GM06990 (cell line): ENCODE measurements around the gene FBXO11.
"Not testable (repeated sequence)": the region's sequence is repeated elsewhere in the genome, so short reads cannot be mapped to it uniquely, and the experiment has no call there.

Source experiments
- DNase-seq: peaks from one replicate; pipeline ENCODE4 v3.0.0-alpha.2; 2011; ENCODE audit not compliant: insufficient read length; ENCODE audit errors: extremely low read depth
- H3K27me3 ChIP-seq: replicated peaks from 2 replicates; pipeline ENCODE4 v1.6.0; 2011; ENCODE audit warnings: low read length; ENCODE audit not compliant: control insufficient read depth, insufficient read depth
- H3K36me3 ChIP-seq: 2 replicates; pipeline ENCODE4 v1.5.1; 2011; ENCODE audit warnings: low read length; ENCODE audit not compliant: control insufficient read depth, insufficient read depth
- H3K4me3 ChIP-seq: replicated peaks from 2 replicates; pipeline ENCODE4 v1.5.1; 2011; ENCODE audit warnings: low read depth, mild to moderate bottlenecking, control low read depth, low read length
- TF ChIP-seq, protein P1 (sequence below): IDR thresholded peaks from 2 replicates; pipeline ENCODE4 v1.5.1; 2011; ENCODE audit warnings: low read length, control low read depth, mild to moderate bottlenecking, inconsistent platforms; ENCODE audit not compliant: insufficient read depth, poor library complexity, severe bottlenecking

The FBXO11 gene

GRCh38 chr2:47864566-47864965, 41.7 kb downstream of the FBXO11 start:
- DNase-seq, result no peak
- Histone ChIP-seq H3K4me3 (no peak overlapping the region), H3K27me3 (no peaks in the 10 kb centered on the region), H3K36me3 (peaks cover 4% of the 10 kb centered on the region)
- TF ChIP-seq, protein P1, sequence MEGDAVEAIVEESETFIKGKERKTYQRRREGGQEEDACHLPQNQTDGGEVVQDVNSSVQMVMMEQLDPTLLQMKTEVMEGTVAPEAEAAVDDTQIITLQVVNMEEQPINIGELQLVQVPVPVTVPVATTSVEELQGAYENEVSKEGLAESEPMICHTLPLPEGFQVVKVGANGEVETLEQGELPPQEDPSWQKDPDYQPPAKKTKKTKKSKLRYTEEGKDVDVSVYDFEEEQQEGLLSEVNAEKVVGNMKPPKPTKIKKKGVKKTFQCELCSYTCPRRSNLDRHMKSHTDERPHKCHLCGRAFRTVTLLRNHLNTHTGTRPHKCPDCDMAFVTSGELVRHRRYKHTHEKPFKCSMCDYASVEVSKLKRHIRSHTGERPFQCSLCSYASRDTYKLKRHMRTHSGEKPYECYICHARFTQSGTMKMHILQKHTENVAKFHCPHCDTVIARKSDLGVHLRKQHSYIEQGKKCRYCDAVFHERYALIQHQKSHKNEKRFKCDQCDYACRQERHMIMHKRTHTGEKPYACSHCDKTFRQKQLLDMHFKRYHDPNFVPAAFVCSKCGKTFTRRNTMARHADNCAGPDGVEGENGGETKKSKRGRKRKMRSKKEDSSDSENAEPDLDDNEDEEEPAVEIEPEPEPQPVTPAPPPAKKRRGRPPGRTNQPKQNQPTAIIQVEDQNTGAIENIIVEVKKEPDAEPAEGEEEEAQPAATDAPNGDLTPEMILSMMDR, result no peak

DNA sequence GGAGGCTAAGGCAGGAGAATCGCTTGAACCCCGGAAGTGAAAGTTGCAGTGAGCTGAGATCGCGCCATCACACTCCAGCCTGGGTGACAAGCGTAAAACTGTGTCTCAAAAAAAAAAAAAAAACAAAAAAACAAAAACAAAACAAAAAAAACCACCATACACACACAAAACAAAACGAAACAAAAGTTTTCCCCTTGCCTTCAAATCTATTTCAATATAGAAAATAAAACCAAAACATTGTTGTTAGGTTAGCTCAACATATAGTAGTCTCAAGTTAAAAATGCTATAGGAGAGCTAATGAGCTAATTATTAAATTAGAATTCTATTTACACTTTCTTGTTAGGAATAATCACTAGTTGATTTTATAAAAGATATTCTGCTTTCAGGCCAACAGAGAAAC, 43.3 kb downstream of the FBXO11 start:
- no peak for DNase-seq
- TF ChIP-seq, protein P1, result no peak
- no peak overlapping the region for H3K4me3 ChIP-seq
- H3K27me3 ChIP-seq, result no peaks in the 10 kb centered on the region
- peaks cover 4% of the 10 kb centered on the region for H3K36me3 ChIP-seq

GRCh38 chr2:47853067-47853777, 53.1 kb downstream of the FBXO11 start:
- not testable (repeated sequence) for H3K4me3 ChIP-seq, DNase-seq, H3K27me3 ChIP-seq, H3K36me3 ChIP-seq

DNA sequence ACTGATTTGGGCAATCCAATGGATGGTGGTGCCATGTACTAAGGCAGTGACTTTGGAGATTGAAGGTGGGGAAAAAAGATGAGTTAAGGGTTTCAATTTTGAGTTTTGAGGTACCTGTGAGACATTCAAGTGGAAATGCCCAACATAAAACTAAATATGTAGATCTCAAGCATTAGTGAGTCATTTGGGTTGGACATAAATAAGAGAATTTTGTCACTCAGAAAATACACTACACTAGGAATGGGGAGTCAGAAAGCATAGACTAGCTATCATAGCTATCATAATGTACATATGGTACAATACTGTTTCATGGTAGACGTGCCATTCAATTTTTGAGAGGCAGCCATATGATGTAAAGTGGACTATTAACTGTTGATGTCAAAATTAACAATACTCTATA, 56.1 kb downstream of the FBXO11 start:
- H3K36me3 ChIP-seq, result no peaks in the 10 kb centered on the region
- H3K27me3 ChIP-seq, result no peaks in the 10 kb centered on the region
- H3K4me3 ChIP-seq, result no peak overlapping the region
- no peak for DNase-seq
- TF ChIP-seq, protein P1, result no peak

DNA sequence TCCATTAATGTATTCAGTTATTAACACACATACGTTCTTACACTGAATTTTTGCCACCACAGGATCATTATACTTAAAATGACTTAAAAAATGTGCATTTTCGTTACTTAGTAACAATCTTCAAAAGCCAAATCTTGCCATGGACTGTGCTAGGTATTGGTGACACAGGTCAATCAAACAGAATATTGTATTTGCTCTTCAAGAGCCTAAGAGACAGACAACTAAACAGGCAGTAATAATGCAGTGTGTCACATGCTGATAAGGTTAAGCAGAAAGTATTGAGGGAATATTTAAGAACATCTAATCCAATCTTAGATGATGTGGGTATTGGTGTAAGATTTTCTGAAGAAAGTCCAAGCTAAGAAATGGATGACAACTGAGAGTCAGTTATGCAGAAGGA, 56.9 kb downstream of the FBXO11 start:
- H3K36me3 ChIP-seq, result no peaks in the 10 kb centered on the region
- no peak for DNase-seq
- H3K27me3 ChIP-seq, result no peaks in the 10 kb centered on the region
- no peak overlapping the region for H3K4me3 ChIP-seq
- TF ChIP-seq, protein P1, result no peak

DNA sequence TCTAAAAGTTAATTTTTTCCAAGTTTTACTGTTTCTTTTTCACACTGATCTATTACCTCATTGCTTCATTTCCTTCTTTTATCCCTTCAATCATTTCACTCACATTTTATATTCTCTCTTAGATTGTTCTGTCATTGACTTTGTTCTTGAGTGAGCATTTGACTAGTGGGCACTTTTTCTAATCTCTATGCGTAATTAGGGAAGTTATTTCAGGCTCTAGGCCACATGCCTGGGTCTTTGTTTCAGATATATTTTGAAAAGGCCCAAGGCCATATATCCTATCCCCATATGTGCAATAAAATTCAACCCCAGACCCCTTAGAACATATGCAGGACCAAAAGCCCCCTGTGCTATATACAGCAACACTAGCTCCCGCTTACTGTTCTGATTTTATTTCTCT, 62.1 kb downstream of the FBXO11 start:
- H3K36me3 ChIP-seq, result no peaks in the 10 kb centered on the region; the same call in 1 of the 2 replicates
- H3K4me3 ChIP-seq, result no peak overlapping the region
- no peaks in the 10 kb centered on the region for H3K27me3 ChIP-seq
- DNase-seq, result no peak
- TF ChIP-seq, protein P1, result no peak
